Duodenal mucosa (tissue), 2 donors: Measurements from ENCODE around the gene HIPK3.
"Not testable (repeated sequence)": the region's sequence is repeated elsewhere in the genome, so short reads cannot be mapped to it uniquely, and the experiment has no call there.

Experiments used
- H3K27ac ChIP-seq: one replicate; pipeline ENCODE4 v1.7.0; 2013; ENCODE audit warnings: low read depth, low read length
- H3K27me3 ChIP-seq, 2 donors: one replicate each; pipeline ENCODE4 v1.7.0; 2013; ENCODE audit warnings: low read length in 2 of 2, control low read depth in 1 of 2; ENCODE audit not compliant: insufficient read depth in 2 of 2, control insufficient read depth in 1 of 2
- H3K36me3 ChIP-seq, 2 donors: one replicate each; pipeline ENCODE4 v1.7.0; 2013; ENCODE audit warnings: low read length in 2 of 2, control low read depth in 1 of 2; ENCODE audit not compliant: insufficient read depth in 2 of 2, control insufficient read depth in 1 of 2
- H3K4me1 ChIP-seq, 2 donors: one replicate each; pipeline ENCODE4 v1.7.0; 2013; ENCODE audit warnings: low read length in 2 of 2, control low read depth in 1 of 2; ENCODE audit not compliant: insufficient read depth in 2 of 2, control insufficient read depth in 1 of 2
- H3K4me3 ChIP-seq, 2 donors: one replicate each; pipeline ENCODE4 v1.7.0; 2013; ENCODE audit warnings: low read length in 2 of 2, low read depth in 1 of 2
- H3K9ac ChIP-seq, 2 donors: one replicate each; pipeline ENCODE4 v1.7.0; 2013; ENCODE audit warnings: low read length in 2 of 2, low read depth in 1 of 2
- H3K9me3 ChIP-seq, 2 donors: one replicate each; pipeline ENCODE4 v1.7.0; 2013; ENCODE audit warnings: low read length in 2 of 2, control low read depth in 1 of 2; ENCODE audit not compliant: control insufficient read depth in 1 of 2

The HIPK3 gene

DNA sequence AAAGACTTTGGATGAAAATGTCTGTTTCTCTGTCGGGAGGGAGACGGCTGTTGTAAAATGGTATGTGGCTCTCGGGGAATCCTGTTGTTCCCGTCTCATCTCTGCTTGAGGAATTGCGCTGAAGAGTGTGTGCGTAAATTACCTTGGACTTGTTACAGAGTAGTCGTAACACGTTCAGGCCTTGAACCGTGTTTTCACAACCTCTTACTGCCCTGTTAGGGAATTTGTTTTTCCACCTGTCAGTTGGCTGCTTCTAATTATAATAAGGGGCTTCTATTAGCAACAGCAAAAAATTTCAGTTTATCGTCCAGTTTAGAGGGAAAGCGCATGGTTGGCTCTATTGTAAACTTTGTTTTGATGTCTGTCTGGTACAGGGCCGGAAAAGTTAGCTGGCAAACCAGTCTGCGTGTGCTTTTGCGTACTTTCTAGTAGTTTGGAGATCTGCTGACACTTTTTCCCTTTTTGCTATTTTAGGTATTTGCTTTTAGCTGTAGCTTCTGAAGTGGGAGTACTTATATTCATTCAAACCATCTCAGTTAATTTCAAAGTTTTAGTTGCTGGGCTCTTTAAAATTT lies 1.5 kb downstream of the HIPK3 start:
- Histone ChIP-seq H3K27ac (peak overlapping the region; percentile 100), H3K27me3 (no peaks in the 10 kb centered on the region), H3K4me3 (peak overlapping the region; percentile 95), H3K4me1 (peaks cover 23 to 29% of the 10 kb centered on the region in 2 donors), H3K9ac (peak overlapping the region; percentile 99), H3K9me3 (no peaks in the 10 kb centered on the region), H3K36me3 (no peaks in the 10 kb centered on the region)

- no peaks in the 10 kb centered on the region for H3K36me3 ChIP-seq
- H3K4me3 ChIP-seq: peak overlapping the region; percentile 95
- no peaks in the 10 kb centered on the region for H3K9me3 ChIP-seq
- H3K4me1 ChIP-seq: peaks cover 23 to 32% of the 10 kb centered on the region in 2 donors
- no peak overlapping the region for H3K27ac ChIP-seq
- H3K27me3 ChIP-seq: no peaks in the 10 kb centered on the region
- peak overlapping the region; percentile 49 to 99 for H3K9ac ChIP-seq
Measured at GRCh38 chr11:33259869-33260268, 2.7 kb downstream of the HIPK3 start.

DNA sequence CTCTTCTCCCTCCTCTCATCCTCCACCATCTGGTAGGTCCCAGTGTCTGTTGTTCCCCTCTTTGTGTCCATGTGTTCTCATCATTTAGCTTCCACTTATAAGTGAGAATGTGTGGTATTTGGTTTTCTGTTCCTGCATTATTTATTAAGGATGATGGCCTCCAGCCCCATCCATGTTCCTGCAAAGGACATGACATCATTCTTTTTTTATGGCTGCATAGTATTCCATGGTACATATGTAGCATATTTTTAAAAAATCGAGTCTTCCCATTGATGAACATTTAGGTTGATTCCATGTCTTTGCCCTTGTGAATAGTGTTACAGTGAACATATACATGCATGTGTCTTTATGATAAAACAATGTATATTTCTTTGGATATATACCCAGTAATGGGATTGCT lies 4.2 kb downstream of the HIPK3 start:
- H3K4me1 ChIP-seq: peaks cover 22 to 27% of the 10 kb centered on the region in 2 donors
- H3K4me3 ChIP-seq, H3K9ac ChIP-seq, H3K36me3 ChIP-seq, H3K9me3 ChIP-seq, H3K27ac ChIP-seq, H3K27me3 ChIP-seq: not testable (repeated sequence)

GRCh38 chr11:33262011-33262645 lies 4.9 kb downstream of the HIPK3 start:
- H3K9ac ChIP-seq: no peak overlapping the region
- peaks cover 18 to 24% of the 10 kb centered on the region in 2 donors for H3K4me1 ChIP-seq
- H3K36me3 ChIP-seq: no peaks in the 10 kb centered on the region
- no peaks in the 10 kb centered on the region for H3K27me3 ChIP-seq
- H3K27ac ChIP-seq: no peak overlapping the region
- no peaks in the 10 kb centered on the region for H3K9me3 ChIP-seq
- H3K4me3 ChIP-seq: no peak overlapping the region

GRCh38 chr11:33263549-33263948 lies 6.4 kb downstream of the HIPK3 start:
- H3K4me3 ChIP-seq: no peak overlapping the region
- no peaks in the 10 kb centered on the region for H3K9me3 ChIP-seq
- no peaks in the 10 kb centered on the region for H3K36me3 ChIP-seq
- peaks cover 18 to 24% of the 10 kb centered on the region in 2 donors for H3K4me1 ChIP-seq
- no peaks in the 10 kb centered on the region for H3K27me3 ChIP-seq
- no peak overlapping the region for H3K27ac ChIP-seq
- no peak overlapping the region for H3K9ac ChIP-seq

- no peaks in the 10 kb centered on the region for H3K27me3 ChIP-seq
- H3K9me3 ChIP-seq: no peaks in the 10 kb centered on the region
- peaks cover 26 to 32% of the 10 kb centered on the region in 2 donors for H3K4me1 ChIP-seq
- H3K36me3 ChIP-seq: no peaks in the 10 kb centered on the region
- H3K4me3 ChIP-seq: no peak overlapping the region
- no peak overlapping the region for H3K27ac ChIP-seq
- no peak overlapping the region for H3K9ac ChIP-seq
Measured at GRCh38 chr11:33264926-33265325, 7.7 kb downstream of the HIPK3 start.

- Histone ChIP-seq H3K9me3 (no peaks in the 10 kb centered on the region), H3K27ac (no peak overlapping the region), H3K9ac (no peak overlapping the region), H3K4me3 (no peak overlapping the region), H3K4me1 (peaks cover 26 to 27% of the 10 kb centered on the region in 2 donors), H3K27me3 (no peaks in the 10 kb centered on the region), H3K36me3 (no peaks in the 10 kb centered on the region)
Measured at GRCh38 chr11:33266393-33267215, 9.4 kb downstream of the HIPK3 start.

GRCh38 chr11:33268945-33269540 lies 11.9 kb downstream of the HIPK3 start:
- no peaks in the 10 kb centered on the region for H3K27me3 ChIP-seq
- no peaks in the 10 kb centered on the region for H3K36me3 ChIP-seq
- no peak overlapping the region for H3K27ac ChIP-seq
- peaks cover 19 to 26% of the 10 kb centered on the region in 2 donors for H3K4me1 ChIP-seq
- H3K9ac ChIP-seq: no peak overlapping the region
- no peaks in the 10 kb centered on the region for H3K9me3 ChIP-seq
- H3K4me3 ChIP-seq: no peak overlapping the region

DNA sequence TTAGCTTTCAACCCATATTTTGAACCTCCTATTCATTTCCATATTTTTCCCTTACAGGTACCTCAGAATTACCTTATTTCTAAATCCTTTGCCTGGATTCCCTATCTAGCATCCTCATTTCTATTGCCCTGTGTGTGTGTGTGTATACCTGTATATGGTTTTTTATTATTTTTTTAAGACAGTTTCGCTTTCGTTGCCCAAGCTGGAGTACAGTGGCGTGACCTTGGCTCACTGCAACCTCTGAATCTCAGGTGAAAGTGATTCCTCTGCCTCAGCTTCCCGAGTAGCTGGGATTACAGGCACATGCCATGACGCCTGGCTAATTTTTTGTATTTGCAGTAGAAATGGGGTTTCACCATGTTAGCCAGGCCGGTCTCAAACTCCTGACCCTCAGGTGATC lies 12.6 kb downstream of the HIPK3 start:
- Histone ChIP-seq H3K27ac (no peak overlapping the region), H3K4me1 (peaks cover 19 to 32% of the 10 kb centered on the region in 2 donors), H3K9ac (no peak overlapping the region)

DNA sequence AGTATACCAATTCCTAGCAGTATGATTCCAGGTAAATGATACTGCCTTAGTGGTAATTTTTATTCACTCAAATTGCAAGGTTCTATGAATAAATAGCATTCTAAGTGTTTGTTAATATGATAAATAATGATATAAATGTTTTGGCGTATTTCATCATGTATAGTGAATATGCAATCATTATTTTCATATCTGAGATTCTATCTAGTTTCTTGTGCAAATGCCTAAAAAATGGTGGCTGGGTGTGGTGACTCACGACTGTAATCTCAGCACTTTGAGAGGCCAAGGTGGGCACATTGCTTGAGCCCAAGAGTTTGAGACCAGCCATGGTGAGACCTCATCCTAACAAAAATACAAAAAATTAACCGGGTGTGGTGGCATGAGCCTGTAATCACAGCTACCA lies 13.9 kb downstream of the HIPK3 start:
- H3K4me1 ChIP-seq: peaks cover 19 to 38% of the 10 kb centered on the region in 2 donors
- no peaks in the 10 kb centered on the region for H3K27me3 ChIP-seq
- no peak overlapping the region for H3K9ac ChIP-seq
- no peak overlapping the region for H3K27ac ChIP-seq
- H3K4me3 ChIP-seq: no peak overlapping the region
- no peaks in the 10 kb centered on the region for H3K9me3 ChIP-seq
- H3K36me3 ChIP-seq: no peaks in the 10 kb centered on the region

More for the DNA sequence above, 12.6 kb downstream of the HIPK3 start:
- no peaks in the 10 kb centered on the region for H3K9me3 ChIP-seq
- no peak overlapping the region for H3K4me3 ChIP-seq
- no peaks in the 10 kb centered on the region for H3K27me3 ChIP-seq
- no peaks in the 10 kb centered on the region for H3K36me3 ChIP-seq
